HG02571 (cell line): ENCODE measurements around the gene MGAT4C.

Source experiments
- ATAC-seq: cut with Tn5 transposase; IDR thresholded peaks from one replicate; pipeline ENCODE4 v1.9.1; 2021; ENCODE audit warnings: mild to moderate bottlenecking, moderate library complexity; ENCODE audit not compliant: unreplicated experiment

The MGAT4C gene

GRCh38 chr12:85993746-85994145, 262.4 kb downstream of the MGAT4C start:
- no peak for ATAC-seq

- no peak for ATAC-seq
Measured at GRCh38 chr12:85985996-85986395, 270.2 kb downstream of the MGAT4C start.

- no peak for ATAC-seq
Measured at GRCh38 chr12:85983601-85984000, 272.6 kb downstream of the MGAT4C start.

GRCh38 chr12:85979641-85980040, 276.6 kb downstream of the MGAT4C start:
- no peak for ATAC-seq

- no peak for ATAC-seq
Measured at GRCh38 chr12:85975716-85976115, 280.5 kb downstream of the MGAT4C start.

GRCh38 chr12:85971800-85972199, 284.4 kb downstream of the MGAT4C start:
- ATAC-seq, result no peak

- ATAC-seq, result no peak
Measured at GRCh38 chr12:85968606-85969005, 287.6 kb downstream of the MGAT4C start.

- ATAC-seq, result no peak
Measured at GRCh38 chr12:85963326-85963725, 292.9 kb downstream of the MGAT4C start.

GRCh38 chr12:85956081-85956480, 300.1 kb downstream of the MGAT4C start:
- no peak for ATAC-seq

GRCh38 chr12:85955127-85955526, 301.1 kb downstream of the MGAT4C start:
- no peak for ATAC-seq

GRCh38 chr12:85951823-85952222, 304.4 kb downstream of the MGAT4C start:
- no peak for ATAC-seq

- no peak for ATAC-seq
Measured at GRCh38 chr12:85949253-85949652, 306.9 kb downstream of the MGAT4C start.

GRCh38 chr12:85948340-85948739, 307.9 kb downstream of the MGAT4C start:
- ATAC-seq, result no peak

- ATAC-seq, result no peak
Measured at GRCh38 chr12:85947286-85947685, 308.9 kb downstream of the MGAT4C start.

- no peak for ATAC-seq
Measured at GRCh38 chr12:85946375-85946774, 309.8 kb downstream of the MGAT4C start.

- no peak for ATAC-seq
Measured at GRCh38 chr12:85927166-85927565, 329.0 kb downstream of the MGAT4C start.

GRCh38 chr12:85923767-85924331, 332.3 kb downstream of the MGAT4C start:
- ATAC-seq, result no peak

GRCh38 chr12:85920324-85920947, 335.8 kb downstream of the MGAT4C start:
- ATAC-seq, result peak; percentile 62
